Upper lobe of right lung (tissue), 1 donor: ENCODE results near the gene PER2. TPM values are rescaled to one million over a fixed set of nuclear protein-coding genes. Genes with fewer than 3 reads are reported as not detected.

Source experiments
- ATAC-seq: fragments of 200-7000 bp; cut with Tn5 transposase; one replicate; pipeline ENCODE4 v1.9.1; 2020; ENCODE audit warnings: mild to moderate bottlenecking, moderate library complexity
- DNase-seq: peaks from one replicate; pipeline ENCODE4 v3.0.0-alpha.2; 2020
- H3K27ac ChIP-seq: fragments of 200-600 bp; one replicate; pipeline ENCODE4 v1.8.0; 2022
- H3K27me3 ChIP-seq: fragments of 200-600 bp; one replicate; pipeline ENCODE4 v1.8.0; 2022; ENCODE audit warnings: mild to moderate bottlenecking
- H3K36me3 ChIP-seq: fragments of 200-600 bp; one replicate; pipeline ENCODE4 v1.8.0; 2022
- H3K4me1 ChIP-seq: fragments of 200-600 bp; one replicate; pipeline ENCODE4 v1.8.0; 2022
- H3K4me3 ChIP-seq: fragments of 200-600 bp; one replicate; pipeline ENCODE4 v1.8.0; 2022; ENCODE audit warnings: mild to moderate bottlenecking
- H3K9me3 ChIP-seq: fragments of 200-600 bp; one replicate; pipeline ENCODE4 v1.8.0; 2022
- intact Hi-C: fragments of 100-400 bp; cut with DNase I; formaldehyde crosslinking; loops from one replicate; pipeline ENCODE4 v1.11.0; 2022
- total RNA-seq: library from RNA; stranded (reverse); fragmentation: NEBNext Ultra II Directional; extraction: Animal tissue kit (Norgen Biotek cat#: 25700); gene quantifications from one replicate; pipeline ENCODE4 v1.2.1, GENCODE V29; 2021
- TF ChIP-seq, protein P1 (sequence below): fragments of 200-600 bp; IDR thresholded peaks from one replicate; pipeline ENCODE4 v1.8.0; 2022; ENCODE audit warnings: antibody characterized with exemption
- donor health status: DM: no; HTN: yes; CAD: no; lungs with severe emphysema.

The PER2 gene
- total RNA-seq, 1 donor from 2014 or later: 22.7 TPM

DNA sequence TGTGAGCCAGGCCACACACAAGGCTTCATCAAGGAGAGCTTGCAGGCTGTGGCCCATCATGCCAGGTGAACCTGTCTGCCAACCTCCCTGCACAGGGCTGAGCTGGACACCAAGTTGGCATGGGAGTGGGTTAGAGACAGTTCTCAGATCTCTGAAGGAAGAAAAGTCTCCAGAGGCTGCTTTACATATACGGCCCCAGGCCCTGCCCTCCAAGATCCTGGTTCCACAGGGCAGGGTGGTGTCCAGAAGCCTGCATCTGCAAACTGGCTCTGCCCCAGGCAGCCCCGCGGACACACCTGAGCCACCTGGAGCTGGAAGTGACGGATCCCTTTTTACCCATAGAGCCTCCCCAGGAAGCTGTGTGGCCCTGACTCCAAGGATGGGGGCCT is 24.3 kb downstream of the PER2 start:
- Histone ChIP-seq H3K9me3 (no peaks in the 10 kb centered on the region), H3K27me3 (no peaks in the 10 kb centered on the region), H3K27ac (peak overlapping the region; percentile 20), H3K4me1 (peaks cover 23% of the 10 kb centered on the region), H3K36me3 (peaks cover 37% of the 10 kb centered on the region), H3K4me3 (no peak overlapping the region)
- TF ChIP-seq, protein P1, sequence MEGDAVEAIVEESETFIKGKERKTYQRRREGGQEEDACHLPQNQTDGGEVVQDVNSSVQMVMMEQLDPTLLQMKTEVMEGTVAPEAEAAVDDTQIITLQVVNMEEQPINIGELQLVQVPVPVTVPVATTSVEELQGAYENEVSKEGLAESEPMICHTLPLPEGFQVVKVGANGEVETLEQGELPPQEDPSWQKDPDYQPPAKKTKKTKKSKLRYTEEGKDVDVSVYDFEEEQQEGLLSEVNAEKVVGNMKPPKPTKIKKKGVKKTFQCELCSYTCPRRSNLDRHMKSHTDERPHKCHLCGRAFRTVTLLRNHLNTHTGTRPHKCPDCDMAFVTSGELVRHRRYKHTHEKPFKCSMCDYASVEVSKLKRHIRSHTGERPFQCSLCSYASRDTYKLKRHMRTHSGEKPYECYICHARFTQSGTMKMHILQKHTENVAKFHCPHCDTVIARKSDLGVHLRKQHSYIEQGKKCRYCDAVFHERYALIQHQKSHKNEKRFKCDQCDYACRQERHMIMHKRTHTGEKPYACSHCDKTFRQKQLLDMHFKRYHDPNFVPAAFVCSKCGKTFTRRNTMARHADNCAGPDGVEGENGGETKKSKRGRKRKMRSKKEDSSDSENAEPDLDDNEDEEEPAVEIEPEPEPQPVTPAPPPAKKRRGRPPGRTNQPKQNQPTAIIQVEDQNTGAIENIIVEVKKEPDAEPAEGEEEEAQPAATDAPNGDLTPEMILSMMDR: no peak
- intact Hi-C loops: no loop called here
- ATAC-seq (no peak), DNase-seq (no peak)

DNA sequence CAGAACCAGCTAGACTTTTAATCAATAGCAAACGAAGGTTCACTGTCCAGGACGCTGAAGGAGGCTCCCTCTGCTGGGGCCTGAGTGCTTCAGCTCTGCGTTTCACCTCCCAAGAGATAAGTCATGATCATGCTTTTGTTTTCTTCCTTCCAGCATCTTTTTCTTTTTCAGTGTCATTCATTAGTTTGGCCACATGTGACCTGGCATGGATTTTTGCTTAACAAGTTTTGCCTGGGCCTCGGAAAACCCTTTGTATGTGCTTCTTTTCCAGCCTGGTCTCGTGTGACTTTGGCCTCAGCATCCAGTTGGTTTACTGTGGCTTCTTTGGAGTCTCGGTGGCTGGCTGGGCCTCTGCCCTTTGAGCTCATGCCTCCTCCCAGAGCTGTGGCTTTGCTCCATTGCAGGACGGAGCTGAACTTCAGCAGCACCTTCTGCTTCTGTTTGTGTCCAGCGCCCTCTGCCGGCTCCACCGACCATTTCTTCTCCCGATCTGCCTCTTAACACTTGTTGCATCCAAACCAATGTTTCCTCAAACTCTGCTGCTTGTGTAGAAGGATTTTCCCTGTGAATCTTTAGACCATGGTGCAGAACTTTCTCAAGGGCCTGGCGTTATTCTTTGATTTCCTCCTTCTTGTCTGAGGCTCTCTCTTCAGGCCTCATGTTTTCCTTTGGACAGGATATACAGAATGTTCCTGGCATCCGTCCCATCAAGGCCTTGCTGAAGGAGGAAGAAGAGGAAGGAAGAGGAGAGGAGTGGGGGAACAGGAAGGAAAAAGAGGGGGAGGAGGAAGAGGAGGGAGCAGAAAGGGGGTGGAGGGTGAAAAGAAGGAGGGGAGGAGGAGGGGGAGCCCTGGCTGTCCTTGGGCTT is 25.0 kb downstream of the PER2 start:
- peak overlapping the region; percentile 51 for H3K27ac ChIP-seq
- H3K4me1 ChIP-seq: peaks cover 23% of the 10 kb centered on the region
- H3K36me3 ChIP-seq: peaks cover 37% of the 10 kb centered on the region
- no peak overlapping the region for H3K4me3 ChIP-seq
- peak; percentile 90 for ATAC-seq
- intact Hi-C loops: no loop called here
- H3K27me3 ChIP-seq: no peaks in the 10 kb centered on the region
- TF ChIP-seq, protein P1: peak; percentile 78
- peak; percentile 94 for DNase-seq
- no peaks in the 10 kb centered on the region for H3K9me3 ChIP-seq

DNA sequence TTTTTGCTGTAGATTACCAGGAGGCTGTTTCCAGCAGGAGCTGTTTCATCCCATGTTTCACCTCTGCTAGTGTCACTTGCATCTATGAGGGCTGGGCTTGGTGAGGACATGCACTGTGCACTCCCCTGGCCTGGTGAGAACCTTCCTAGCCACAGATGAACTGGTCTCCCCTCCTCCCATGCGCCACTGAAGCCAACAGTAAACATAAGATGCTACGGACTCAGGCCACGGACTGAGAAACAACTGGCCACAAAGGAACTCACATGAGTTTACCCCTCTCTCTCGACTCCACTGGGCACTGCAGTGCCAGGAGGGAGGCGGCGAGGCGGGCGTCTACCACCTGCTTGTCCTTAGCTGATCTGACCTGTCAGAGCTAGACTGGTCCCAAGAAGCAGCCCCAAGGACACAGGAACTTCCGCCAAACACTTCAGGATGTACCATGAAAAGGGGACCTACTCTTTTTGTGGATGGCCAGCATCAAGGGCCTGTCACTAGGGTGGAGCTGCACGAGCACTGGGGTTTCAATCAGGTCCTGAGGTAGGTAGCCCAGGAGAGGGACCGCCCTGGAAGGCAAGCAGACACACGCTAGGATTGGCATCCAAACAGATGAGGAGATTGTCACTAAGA is 25.8 kb downstream of the PER2 start:
- DNase-seq (no peak), ATAC-seq (no peak)
- H3K4me3 ChIP-seq: no peak overlapping the region
- H3K27ac ChIP-seq: peak overlapping the region; percentile 51
- H3K9me3 ChIP-seq: no peaks in the 10 kb centered on the region
- TF ChIP-seq, protein P1: no peak
- H3K27me3 ChIP-seq: no peaks in the 10 kb centered on the region
- intact Hi-C loops: no loop called here
- peaks cover 23% of the 10 kb centered on the region for H3K4me1 ChIP-seq
- H3K36me3 ChIP-seq: peaks cover 37% of the 10 kb centered on the region

DNA sequence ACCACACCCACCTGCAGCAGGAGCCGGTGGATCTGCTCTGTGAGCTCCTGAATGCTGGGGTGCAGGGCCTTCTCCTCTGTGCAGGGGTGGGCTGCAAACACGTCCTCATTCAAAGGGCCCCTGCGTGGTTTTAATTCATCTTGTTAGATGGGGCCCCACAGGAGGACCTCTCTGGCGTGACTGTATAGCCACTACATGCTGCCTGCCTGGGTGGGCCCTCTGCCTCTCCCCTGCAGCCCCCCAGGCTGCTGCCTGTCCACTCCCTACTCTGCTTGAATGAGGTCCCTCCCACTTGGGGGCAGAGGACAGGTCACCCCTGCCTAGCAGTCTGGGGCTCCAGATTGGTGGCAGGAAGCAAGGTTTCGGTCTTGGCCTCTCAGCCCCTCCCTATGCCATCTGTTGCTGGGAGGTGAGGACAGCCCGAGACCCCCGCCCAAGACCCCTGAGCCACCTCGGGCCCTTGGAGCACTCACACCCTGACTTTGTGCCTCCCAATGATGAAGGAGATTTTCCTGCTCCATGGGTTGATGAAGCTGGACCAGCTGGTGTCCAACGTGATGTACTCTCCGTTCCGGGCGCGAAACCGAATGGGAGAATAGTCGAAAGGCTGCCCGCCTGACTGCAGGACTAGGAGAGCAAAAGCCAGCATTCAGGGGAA is 26.6 kb downstream of the PER2 start:
- H3K27ac ChIP-seq: no peak overlapping the region
- peaks cover 23% of the 10 kb centered on the region for H3K4me1 ChIP-seq
- intact Hi-C loops: no loop called here
- H3K4me3 ChIP-seq: no peak overlapping the region
- peaks cover 39% of the 10 kb centered on the region for H3K36me3 ChIP-seq
- DNase-seq: no peak
- ATAC-seq: no peak
- TF ChIP-seq, protein P1: no peak
- H3K27me3 ChIP-seq: no peaks in the 10 kb centered on the region
- H3K9me3 ChIP-seq: no peaks in the 10 kb centered on the region

DNA sequence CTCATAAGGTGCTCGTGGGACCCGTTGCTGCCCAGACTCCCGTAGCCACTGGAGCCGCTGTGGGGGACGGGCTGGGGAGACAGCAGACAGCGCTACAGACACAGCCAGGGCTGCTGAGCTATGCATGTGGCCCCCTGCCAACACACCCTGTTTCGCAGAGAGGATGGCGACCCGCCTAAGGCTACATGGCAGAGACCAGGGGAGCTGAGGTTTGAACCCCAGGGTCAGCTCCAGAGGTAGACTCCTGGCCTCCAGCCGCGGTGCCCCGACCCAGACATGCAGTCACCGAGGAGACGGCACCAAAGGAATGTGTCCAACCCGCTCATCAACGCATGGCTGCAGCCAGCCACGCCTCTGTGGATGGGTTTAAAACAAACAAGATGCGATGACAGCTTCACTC is 27.5 kb downstream of the PER2 start:
- DNase-seq (no peak), ATAC-seq (no peak)
- H3K4me3 ChIP-seq: no peak overlapping the region
- TF ChIP-seq, protein P1: no peak
- H3K27me3 ChIP-seq: no peaks in the 10 kb centered on the region
- H3K36me3 ChIP-seq: peaks cover 49% of the 10 kb centered on the region
- intact Hi-C loops: no loop called here
- H3K9me3 ChIP-seq: no peaks in the 10 kb centered on the region
- no peak overlapping the region for H3K27ac ChIP-seq
- H3K4me1 ChIP-seq: peaks cover 23% of the 10 kb centered on the region
